RPMI8226 (cell line): Measurements from ENCODE around the gene LGALS9C.
"Not testable (repeated sequence)": the region's sequence is repeated elsewhere in the genome, so short reads cannot be mapped to it uniquely, and the experiment has no call there.

Experiments used
- DNase-seq: peaks from one replicate; pipeline ENCODE4 v3.0.0-alpha.2; 2015

LGALS9C gene

GRCh38 chr17:18542234-18542633 lies 65.6 kb downstream of the LGALS9C start:
- DNase-seq: not testable (repeated sequence)

- DNase-seq: not testable (repeated sequence)
Measured at GRCh38 chr17:18542907-18543306, 66.3 kb downstream of the LGALS9C start.
